HG02763 (cell line): ENCODE measurements around the gene ASNSD1.
"Not testable (repeated sequence)": the region's sequence is repeated elsewhere in the genome, so short reads cannot be mapped to it uniquely, and the experiment has no call there.

Experiments
- ATAC-seq: cut with Tn5 transposase; IDR thresholded peaks from one replicate; pipeline ENCODE4 v1.9.1; 2021; ENCODE audit warnings: mild to moderate bottlenecking, moderate library complexity; ENCODE audit not compliant: unreplicated experiment

ASNSD1 gene

DNA sequence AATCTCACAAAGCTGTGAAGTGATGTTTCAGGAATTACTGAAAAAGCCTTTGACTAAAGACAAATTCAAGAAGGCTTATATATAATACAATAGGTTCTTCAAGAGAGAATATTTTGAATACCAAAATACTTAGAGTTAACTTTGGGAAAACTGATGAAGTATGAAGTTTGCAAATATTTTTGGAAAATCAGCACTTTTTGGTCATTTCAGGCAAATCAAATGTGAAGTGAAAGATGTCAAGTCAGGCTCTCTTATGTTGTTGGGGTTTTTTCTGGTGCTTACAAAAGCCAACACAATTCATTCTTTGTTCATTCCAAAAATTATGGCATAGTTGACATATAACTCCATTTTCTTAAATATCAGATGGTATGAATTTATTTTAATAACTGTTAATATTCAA lies 14.7 kb upstream of the ASNSD1 start:
- ATAC-seq: no peak

DNA sequence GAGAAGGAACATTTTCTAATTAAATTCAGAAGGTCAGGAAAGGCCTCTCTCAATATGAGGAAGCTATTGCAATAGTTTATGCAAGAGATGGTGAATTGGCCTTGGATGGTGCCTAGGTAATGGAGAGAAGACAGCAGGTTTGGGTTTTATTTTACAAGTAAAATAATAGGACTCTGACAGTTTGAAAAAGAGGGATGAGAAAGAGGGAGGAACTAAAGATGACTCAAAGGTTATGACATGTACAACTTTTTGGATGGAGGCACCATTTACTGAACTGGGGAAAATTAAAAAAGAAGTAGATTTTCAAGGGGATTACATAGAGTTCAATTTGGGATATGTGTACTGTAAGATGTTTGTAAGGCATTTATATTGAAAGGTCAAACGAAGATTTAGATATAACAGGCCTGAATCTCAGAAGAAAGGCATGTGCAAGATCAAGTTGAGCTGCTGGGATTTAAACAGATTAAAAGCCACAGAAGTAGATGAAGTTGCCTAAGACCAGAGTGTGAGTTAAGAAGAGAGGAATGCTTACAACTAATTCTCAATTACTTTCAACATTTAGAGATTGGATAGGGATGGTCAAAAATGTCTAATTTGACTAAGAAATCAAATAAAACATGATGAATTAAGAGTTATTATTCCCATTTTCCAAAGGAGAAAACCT lies 12.3 kb upstream of the ASNSD1 start:
- ATAC-seq: no peak

DNA sequence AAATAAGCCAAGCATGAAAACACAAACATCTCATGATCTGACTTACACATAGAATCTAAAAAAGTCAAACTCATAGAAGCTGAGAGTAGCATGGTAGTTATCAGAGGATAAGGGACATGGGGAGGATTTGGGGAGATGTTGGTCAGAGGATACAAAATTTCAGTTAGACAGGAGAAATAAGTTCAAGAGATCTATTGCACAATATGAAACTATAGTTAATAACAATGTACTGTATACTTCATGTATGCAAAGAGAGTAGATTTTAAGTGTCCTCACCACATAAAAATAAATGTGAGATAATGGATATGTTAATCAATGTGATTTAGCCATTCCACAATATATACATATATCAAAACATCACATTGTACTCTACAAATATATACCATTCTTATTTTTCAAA lies 10.0 kb upstream of the ASNSD1 start:
- no peak for ATAC-seq

DNA sequence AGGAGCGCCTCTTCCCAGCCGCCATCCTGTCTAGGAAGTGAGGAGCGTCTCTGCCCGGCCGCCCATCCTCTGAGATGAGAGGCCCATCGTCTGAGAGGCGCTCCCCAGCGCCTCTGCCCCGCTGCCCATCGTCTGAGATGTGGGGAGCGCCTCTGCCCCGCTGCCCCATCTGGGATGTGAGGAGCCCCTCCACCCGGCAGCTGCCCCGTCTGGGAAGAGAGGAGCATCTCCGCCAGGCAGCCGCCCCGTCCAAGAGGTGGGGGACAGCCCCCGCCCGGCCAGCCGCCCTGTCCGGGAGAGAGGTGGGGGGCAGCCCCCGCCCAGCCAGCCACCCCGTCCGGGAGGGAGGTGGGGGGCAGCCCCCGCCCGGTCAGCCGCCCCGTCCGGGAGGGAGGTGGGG lies 7.8 kb upstream of the ASNSD1 start:
- not testable (repeated sequence) for ATAC-seq

DNA sequence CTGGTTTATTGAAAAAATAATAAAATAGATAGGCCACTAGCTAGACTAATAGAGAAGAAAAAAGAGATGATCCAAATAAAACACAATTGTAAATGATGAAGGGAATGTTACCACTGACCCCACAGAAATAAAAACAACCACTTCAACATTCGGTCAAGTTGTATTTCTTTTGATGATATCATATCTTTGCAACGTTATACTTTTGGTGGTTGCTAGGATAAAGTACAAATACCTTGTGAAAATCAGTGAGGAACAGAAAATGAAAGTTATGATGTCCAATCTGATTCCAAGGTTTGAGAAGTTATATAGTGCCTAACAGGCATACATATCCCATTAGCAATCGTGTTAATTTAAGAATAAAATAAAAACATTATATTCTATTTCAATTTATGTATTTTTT lies 6.6 kb upstream of the ASNSD1 start:
- no peak for ATAC-seq

DNA sequence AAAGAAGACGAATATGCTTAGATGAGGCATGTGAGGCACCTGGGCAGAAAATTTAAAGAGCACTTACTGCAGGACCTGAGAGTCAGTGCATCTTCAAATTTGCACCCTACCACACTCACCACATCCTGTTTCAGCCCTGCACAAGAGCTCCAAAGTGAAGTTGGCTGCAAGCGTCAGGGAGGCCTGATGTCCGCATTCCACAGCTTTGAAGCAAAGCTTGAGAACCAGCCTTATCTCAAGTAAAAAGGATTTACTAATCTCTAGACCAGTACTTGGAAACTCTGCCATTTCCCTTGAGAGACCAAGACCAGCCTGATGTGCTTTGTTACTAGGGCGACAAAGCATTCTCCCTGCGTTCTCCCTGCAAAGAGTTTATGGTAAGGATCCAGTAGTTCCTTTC lies 3.4 kb upstream of the ASNSD1 start:
- no peak for ATAC-seq

DNA sequence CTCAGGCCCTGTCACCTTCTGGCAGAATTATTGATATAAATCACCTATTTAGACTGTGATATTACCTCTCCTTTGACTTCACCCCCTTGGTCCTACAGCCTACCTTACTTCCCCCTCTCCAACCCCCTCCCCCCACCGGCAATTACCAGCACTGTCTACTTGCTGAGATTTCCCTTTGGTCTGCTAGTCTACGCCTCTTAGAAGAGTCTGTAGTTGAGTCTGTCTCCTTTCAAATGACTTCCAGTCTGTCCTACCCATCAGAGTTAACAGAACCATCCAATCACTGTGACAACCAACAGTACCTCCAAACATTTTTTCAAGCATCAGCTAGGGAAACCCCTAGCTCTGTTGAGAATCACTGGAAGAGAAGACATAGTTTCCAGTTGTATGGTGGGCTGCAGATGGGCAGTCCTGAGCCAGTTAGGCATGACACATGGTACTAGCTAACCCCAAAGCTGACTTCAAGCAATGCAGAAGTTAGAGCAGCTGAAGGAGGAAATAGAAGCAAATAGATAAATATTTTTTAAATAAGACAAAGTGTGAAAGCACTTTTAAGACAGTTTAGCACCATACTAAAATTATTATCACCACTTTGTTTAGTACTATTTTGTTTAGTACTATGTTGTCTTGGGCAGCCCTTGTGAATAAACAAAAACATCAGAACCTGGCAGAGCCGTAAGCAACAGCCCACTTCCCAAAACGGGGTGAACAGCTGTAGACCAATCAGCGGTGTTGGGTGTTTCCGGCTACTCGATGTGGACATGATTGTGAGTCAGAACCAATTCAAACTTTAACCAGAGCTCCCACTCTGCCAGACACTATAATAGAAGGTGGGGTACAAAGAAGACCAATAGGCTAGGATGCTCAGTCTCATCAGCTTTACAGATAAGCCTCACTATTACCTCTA lies 2.7 kb upstream of the ASNSD1 start:
- no peak for ATAC-seq

DNA sequence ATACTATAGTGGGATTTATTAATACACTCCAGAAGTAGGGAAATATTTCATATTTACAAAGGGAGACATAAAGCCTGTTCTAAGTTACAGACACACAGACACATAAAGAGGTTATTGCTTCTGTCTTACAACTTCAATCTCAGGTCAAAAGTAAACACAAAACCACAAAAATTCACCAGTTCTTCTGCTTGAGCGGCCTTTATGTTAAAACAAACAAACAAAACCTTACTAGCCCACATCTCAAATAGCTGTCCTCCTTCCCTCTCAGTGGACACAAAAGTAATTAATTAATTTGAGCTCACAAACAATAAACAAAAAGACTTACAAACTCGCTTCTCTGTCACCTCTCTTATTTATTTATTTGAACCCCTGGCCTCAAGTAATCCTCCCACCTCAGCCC lies 1.5 kb upstream of the ASNSD1 start:
- ATAC-seq: no peak

DNA sequence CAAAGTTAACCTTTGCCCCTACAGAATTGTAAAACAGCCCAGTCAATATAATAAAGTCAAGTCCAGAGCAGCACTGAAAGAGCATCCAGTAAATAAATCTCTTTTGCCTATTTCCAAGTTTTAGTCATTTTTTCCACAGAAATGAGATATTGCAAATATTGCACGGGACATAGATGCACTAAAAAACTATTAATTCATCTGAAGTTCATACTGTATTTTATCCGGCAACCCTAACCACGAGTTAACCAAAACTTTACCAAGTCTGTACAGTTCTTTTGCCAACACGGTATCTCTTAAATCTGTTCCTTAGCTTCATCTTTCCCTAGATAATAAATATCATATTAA lies 484 bp upstream of the ASNSD1 start:
- ATAC-seq: no peak

DNA sequence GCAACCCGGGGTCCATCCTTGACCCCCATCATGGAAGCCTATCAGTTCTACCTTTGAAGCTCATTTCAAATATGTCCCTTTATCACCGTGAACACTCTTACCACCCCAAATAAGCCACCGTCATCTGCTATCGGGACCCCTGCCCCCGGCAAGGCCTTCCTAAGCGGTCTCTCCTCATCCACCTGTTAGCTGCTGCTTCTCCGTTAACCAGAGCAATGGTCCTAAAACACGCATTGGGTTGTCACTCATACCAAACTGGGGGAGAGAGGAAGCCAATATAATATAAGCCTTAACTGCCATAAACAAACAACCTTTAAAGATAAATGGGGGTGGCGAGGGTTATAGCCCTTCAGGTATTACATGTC lies 680 bp downstream of the ASNSD1 start:
- no peak for ATAC-seq

DNA sequence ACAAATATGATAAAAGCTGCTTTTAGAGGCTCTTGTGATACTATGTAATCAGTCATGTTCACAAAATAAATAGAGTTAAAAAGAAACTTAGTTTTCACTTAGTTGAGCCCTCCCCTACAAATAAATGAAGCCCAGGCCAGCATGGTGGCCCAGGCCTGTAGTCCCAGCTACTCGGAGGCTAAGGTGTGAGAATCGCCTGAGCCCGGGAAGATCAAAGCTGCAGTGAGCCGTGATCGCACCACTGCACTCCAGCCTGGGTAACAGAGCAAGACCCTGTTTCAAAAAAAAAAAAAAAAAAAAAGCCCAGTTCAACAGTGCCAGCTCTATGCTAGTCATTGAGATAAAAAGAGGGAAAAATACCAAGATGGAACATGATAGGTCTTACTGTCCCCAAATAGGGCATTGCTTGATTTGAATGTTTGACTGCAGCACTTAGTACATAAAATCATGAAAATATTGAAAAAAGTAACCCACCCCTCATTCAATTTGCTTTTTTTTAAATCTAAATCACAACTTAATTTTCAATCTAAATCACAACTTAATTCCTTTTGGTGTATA lies 1.5 kb downstream of the ASNSD1 start:
- ATAC-seq: no peak

DNA sequence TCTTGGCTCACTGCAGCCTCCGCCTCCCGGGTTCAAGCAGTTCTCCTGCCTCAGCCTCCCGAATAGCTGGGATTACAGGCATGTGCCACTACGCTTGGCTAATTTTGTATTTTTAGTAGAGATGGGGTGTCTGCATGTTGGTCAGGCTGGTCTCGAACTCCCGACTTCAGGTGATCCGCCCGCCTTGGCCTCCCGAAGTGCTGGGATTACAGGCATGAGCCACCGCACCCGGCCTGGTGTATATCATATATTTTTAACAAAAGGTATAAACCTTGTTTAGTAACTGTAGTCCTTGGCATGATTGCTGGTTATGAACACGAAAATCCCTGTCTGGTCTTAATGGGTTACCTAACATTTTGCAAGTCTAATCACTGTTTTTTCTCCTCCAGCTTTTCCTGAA lies 2.1 kb downstream of the ASNSD1 start:
- ATAC-seq: not testable (repeated sequence)

DNA sequence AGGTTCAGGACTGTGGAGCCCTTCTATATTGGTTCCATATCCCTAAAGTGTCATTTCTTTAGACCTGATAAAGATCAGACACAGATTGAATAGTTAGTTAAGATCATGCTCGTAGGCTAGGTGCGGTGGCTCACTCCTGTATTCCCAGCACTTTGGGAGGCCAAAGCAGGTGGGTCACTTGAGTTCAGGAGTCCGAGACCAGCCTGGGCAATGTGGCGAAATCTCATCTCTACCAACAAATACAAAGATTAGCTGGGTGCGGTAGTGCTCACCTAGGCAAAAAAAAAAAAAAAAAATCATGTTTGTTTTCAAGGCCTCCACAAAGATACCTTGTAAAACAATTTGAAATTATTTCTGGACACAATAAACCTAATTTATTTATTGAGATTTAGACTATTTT lies 8.7 kb downstream of the ASNSD1 start:
- no peak for ATAC-seq

DNA sequence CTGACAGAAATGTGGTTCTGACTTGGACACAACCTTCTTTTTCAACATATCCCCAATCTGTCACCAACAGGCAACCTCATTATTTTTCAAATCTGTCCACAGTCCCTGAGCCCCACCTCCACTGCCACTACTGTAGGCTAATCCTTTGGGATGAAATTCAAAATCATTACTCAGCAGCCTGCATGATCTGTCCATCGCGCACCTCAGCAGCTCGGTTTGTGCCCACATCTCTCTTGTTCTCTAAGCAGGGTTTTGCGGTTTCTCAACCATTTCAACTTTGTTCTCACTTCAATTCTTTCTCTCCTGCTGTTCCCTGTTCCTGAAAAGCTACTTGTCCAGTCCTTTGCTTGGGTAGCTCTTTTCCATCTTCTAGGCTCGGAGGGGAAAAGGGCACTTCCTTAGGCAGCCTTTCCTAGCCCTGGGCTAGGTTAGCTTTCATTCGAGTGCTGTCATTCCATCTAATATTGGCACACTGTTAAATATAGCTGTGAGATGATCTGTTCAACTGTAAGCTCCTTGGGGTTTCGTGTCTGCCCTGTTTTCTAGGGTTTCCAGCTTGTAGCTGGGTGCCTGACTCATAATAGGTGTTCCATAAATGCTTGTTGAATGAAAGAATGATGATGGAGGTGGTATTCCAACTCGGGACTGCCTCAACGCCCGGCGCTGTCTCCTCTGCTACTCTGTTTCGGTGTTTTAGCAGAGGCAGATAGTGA lies 12.6 kb downstream of the ASNSD1 start:
- no peak for ATAC-seq

DNA sequence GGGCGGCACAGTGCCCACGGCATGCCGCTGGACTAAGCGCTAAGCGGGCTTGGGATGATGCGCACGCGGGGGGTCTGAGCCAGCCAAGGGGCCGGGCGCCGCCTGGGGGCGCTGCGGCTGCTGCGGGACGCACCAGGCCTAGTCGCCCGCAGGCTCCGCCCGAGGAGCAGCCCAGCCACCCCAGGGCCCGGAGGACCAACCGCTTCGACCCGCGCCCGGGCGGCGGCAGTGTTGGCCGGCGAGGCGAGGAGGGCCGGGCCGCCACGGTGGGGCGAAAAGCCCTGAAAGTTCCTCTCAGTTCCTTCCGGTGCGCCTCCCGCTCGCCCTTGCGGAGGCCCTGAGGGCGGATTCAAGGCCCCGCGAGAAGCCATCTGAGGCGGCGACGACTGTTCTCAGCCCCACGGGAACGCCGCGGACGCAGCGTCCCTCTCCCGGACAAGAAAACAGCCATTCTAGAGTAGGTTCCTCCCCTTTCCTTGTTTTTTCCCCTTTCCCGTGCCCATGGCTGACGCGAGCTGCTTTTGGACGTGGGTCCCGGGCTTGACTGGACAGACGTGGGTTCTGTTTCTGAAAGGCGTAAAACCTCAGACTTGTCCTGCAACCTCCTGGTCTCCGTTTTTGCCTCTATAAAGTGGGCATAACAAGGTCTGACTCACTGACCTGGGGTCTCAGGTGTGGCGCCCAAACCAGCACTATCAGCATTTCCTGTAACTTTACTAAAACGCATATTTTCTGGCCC lies 13.3 kb downstream of the ASNSD1 start, which contains the start of gene ANKAR:
ANKAR (plus strand) TSS at position 297 of the 739 bp plus-strand sequence. CDS start 1,821 bp downstream, outside the sequence.
- peak; percentile 97 for ATAC-seq

DNA sequence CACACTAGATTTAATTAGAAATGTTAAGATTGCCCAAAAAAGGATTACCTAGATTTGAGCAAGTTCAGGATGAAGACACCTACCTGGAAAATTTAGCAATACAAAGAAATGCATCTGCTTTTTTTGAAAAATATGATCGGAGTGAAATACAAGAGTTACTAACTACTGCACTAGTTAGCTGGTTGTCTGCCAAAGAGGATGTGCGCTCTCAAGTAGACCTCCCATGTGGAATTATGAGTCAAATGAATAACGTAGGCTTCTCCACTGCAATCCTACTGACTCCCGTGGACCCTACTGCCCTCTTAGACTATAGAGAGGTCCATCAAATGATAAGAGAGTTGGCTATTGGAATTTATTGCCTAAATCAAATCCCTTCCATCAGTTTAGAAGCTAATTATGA lies 15.2 kb downstream of the ASNSD1 start:
- ATAC-seq: no peak

DNA sequence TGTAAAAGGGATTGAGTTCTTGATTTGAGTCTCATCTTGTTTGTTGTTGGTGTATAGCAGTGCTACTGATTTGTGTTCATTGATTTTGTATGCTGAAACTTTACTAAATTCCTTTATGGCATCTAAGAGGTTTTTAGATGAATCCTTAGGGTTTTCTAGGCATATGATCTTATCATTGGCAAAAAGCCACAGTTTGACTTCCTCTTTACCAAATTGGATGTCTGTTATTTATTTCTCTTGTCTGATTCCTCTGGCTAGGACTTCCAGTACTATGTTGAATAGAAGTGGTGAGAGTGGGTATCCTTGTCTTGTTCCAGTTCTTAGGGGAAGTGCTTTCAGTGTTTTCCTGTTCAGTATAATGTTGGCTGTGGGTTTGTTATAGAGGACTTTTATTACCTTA lies 18.0 kb downstream of the ASNSD1 start:
- ATAC-seq: no peak

DNA sequence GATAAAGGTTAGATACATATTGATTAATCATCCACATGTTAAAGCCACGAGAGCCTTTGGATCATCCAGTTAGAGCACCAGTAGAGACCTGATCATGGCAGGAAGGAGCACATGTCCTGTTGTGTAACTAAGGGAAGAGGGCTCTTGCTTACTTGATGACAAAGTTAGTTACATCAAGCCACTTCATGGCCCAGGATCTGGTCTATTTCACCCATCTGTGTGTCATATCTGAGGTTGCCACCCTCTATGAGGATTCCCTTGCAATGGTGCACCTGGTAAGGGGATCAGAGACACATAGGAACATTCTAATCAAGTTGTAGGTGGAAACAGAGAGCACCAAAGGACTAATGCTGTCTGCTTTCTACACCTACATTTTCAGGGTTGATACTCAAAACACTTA lies 19.9 kb downstream of the ASNSD1 start:
- no peak for ATAC-seq

DNA sequence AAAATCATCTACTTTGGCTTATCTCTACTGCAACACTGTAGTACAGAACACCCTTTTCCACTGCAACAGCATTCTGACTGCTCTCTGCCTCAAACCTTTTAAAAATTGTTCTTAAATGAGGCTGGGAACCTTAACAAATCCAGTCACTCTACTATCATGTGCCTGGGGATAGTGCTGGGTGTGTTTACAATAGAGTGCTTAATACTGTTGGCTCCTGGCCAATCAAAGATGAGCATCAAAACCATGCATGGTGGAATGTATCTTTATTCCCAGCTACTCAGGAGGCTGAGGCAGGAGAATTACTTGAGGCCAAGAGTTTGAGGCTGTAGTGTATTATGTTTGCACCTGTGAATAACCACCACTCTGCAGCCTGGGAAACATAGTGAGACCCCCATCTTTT lies 20.6 kb downstream of the ASNSD1 start:
- ATAC-seq: no peak

DNA sequence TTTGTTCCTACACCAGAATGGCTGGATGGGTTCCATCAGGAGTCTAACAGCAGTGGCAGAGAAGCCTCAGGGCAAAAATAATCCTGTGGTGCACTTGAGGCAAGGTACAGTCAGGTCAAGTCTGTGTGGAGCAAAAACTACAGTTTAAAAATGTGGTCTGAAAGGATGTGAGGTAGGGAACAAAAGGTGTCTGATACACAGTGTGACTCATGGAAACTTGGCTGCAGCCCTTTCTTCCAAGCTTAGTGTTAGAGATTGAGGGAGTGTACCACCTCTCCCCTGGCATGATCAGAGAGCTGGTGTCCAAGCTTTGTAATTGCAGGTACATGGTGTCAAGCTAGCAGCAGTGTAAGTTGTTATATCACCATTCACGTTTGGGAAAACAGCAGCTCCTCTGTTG lies 22.1 kb downstream of the ASNSD1 start:
- no peak for ATAC-seq

DNA sequence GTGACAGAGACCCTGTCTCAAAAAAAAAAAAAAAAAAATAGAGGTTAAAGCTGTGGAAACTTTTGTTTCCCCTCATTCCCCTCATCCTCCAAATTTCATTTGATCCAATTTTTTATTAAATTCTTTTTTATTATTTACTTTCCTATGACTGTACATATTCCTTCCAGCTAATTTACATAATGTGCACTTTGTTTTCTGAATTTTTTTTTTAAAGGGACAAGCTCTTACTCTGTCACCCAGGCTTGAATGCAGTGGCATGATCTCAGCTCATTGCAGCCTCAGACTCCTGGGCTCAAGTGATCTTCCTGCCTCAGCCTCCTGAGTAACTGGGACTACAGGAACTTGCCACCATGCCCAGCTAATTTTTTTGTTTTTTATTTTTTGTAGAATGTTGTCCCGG lies 23.6 kb downstream of the ASNSD1 start:
- no peak for ATAC-seq
